OCI-LY1 (cell line): Measurements from ENCODE around the gene DENND5B.

ENCODE experiments used
- EZH2 ChIP-seq: fragments of 200-600 bp; sonication (generic), shearing (Covaris generic); IDR thresholded peaks from 2 replicates; pipeline ENCODE4 v1.8.0; 2017; ENCODE audit warnings: borderline replicate concordance, mixed run types, mild to moderate bottlenecking, antibody characterized with exemption, low read length, moderate library complexity, mixed read lengths
- TF ChIP-seq, protein P1 (sequence below): fragments of 200-600 bp; sonication (generic), shearing (Covaris generic); IDR thresholded peaks from 2 replicates; pipeline ENCODE4 v1.5.1; 2017; ENCODE audit warnings: mild to moderate bottlenecking, antibody characterized with exemption, low read length, moderate library complexity, mixed read lengths

DNA sequence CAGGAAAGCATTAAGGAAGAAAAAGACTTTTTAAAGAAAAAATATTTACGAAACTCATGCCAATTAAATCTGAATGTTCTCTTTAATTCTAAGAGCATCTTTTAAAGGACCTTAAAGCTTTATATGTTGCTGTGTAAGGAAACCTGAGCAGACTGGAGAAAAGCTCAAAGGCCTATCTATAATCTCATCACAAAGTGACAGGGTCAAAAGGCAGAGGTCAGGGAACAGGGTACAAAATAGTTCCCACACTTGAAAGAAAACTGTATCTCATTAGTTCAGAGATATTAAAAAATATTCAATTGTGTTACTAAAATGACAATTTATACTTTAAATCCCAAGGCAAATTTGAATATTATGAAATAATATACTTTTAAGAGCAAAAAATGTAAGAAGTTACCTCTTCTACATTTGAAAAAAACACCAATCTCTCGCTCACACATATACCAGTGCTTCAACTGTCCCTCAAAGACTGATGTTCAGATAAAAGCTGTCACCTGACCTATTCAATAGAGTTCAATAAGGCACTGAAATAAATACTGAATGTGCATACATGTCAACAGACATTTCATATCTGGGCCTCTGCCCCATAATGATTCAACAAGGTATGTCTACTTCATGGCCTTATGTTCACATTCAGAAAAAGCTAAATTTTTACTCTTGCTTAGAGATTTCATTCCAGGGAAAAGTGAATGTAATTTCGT lies 17.9 kb downstream of the DENND5B start:
- TF ChIP-seq, protein P1, sequence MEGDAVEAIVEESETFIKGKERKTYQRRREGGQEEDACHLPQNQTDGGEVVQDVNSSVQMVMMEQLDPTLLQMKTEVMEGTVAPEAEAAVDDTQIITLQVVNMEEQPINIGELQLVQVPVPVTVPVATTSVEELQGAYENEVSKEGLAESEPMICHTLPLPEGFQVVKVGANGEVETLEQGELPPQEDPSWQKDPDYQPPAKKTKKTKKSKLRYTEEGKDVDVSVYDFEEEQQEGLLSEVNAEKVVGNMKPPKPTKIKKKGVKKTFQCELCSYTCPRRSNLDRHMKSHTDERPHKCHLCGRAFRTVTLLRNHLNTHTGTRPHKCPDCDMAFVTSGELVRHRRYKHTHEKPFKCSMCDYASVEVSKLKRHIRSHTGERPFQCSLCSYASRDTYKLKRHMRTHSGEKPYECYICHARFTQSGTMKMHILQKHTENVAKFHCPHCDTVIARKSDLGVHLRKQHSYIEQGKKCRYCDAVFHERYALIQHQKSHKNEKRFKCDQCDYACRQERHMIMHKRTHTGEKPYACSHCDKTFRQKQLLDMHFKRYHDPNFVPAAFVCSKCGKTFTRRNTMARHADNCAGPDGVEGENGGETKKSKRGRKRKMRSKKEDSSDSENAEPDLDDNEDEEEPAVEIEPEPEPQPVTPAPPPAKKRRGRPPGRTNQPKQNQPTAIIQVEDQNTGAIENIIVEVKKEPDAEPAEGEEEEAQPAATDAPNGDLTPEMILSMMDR = no peak
- TF ChIP-seq EZH2 = no peak
